GM12891 (cell line): ENCODE data around the gene TAS1R3.

Experiments
- POLR2A ChIP-seq: IDR thresholded peaks from 2 replicates; pipeline ENCODE4 v1.6.1; 2011; ENCODE audit warnings: low read depth, low read length, control low read depth
- POU2F2 ChIP-seq: IDR thresholded peaks from 2 replicates; pipeline ENCODE4 v1.6.1; 2011; ENCODE audit warnings: low read depth, mild to moderate bottlenecking, control low read depth, low read length, moderate library complexity
- SPI1 ChIP-seq: IDR thresholded peaks from 2 replicates; pipeline ENCODE4 v1.6.1; 2011; ENCODE audit warnings: low read depth, low read length, control low read depth
- TAF1 ChIP-seq: IDR thresholded peaks from 2 replicates; pipeline ENCODE4 v1.6.1; 2011; ENCODE audit warnings: low read depth, low read length, control low read depth

- no peak for TF ChIP-seq POLR2A
- no peak for TF ChIP-seq POU2F2
- TF ChIP-seq SPI1 = no peak
- TF ChIP-seq TAF1 = no peak
Measured at GRCh38 chr1:1338278-1338677, 7.2 kb downstream of the TAS1R3 start.
